Memory B cell (primary cell): ENCODE measurements around the gene PCSK2.
A peak's percentile ranks its signal among the peaks of the same experiment; 100 is the strongest.

Experiments
- ATAC-seq: fragments of 150-1000 bp; cut with Tn5 transposase; 2 replicates; pipeline ENCODE4 v1.10.0; 2021; ENCODE audit warnings: low read depth, mild to moderate bottlenecking, moderate library complexity
- DNase-seq, 2 donors: peaks; one replicate each; pipeline ENCODE4 v3.0.0; 2022; ENCODE audit warnings: low spot score in 2 of 2
- H3K27ac Mint-ChIP-seq: one replicate; pipeline ENCODE4 v1.8.0; 2022; ENCODE audit warnings: mild to moderate bottlenecking, moderate library complexity, mixed read lengths
- H3K27me3 Mint-ChIP-seq: one replicate; pipeline ENCODE4 v1.8.0; 2022; ENCODE audit warnings: mixed read lengths
- H3K36me3 Mint-ChIP-seq: one replicate; pipeline ENCODE4 v1.8.0; 2022; ENCODE audit warnings: mild to moderate bottlenecking, mixed read lengths
- H3K4me1 Mint-ChIP-seq: one replicate; pipeline ENCODE4 v1.8.0; 2022; ENCODE audit warnings: mixed read lengths
- H3K4me3 Mint-ChIP-seq: one replicate; pipeline ENCODE4 v1.8.0; 2022; ENCODE audit warnings: mild to moderate bottlenecking, moderate library complexity, mixed read lengths
- H3K9me3 Mint-ChIP-seq: one replicate; pipeline ENCODE4 v1.8.0; 2022; ENCODE audit warnings: mixed read lengths

PCSK2 gene

DNA sequence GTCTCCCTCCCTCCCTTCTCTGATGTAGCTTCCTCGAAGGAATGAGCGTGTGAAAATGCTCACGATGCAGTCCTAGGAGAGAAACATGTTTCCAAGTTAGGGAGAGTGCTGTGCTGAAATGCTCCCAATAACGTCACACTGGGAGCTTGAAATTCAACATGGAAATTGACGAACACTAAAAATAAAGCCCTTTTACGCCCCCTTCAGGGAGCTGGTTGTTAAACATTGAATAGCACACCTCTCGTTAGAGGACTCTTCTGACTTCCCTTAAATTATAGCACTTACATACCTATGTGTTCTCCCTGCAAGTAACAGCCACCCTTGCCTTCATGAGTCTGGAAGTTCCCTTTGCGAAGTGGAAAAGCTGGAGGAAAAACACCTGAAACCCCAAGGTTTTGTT is 215.7 kb downstream of the PCSK2 start:
- no peaks in the 10 kb centered on the region for H3K4me1 Mint-ChIP-seq
- peaks cover 7% of the 10 kb centered on the region for H3K9me3 Mint-ChIP-seq
- H3K27ac Mint-ChIP-seq, result no peak overlapping the region
- no peak overlapping the region for H3K4me3 Mint-ChIP-seq
- no peak for DNase-seq
- H3K27me3 Mint-ChIP-seq, result peaks cover 12% of the 10 kb centered on the region
- no peaks in the 10 kb centered on the region for H3K36me3 Mint-ChIP-seq
- no peak for ATAC-seq

DNA sequence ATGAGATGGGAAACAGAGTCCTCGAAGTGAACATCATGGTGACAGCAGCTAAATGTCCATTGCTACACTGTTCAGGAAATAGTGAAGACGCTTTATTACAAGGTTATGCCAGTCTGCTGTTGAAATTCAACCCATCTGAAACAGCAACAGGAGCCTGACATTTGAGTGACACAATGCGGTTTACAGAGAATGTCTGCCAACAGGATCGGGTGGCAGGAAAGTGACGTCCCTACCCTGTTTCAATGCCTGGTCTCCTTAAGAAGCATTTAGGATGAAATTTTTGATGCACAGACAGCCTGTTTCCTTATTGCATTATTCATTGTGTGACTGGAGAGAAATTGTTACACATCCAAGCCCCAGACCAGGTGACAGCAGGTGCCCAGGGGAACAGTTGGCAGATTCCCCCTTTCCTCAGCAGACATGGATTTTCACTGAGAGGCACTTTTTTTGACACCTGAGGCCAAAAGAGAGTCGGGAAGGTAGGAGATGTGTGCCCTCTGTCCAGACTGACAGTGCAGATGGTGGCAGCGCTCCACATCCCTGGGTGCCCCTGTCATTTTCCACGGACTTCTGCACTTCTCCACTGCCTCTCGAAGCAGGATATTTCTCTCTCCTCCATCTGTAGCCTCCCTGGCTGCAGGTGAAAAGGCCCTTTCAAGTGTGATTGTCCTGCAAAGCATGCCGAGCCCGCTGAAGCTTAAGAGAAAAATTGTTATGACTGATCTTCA is 216.5 kb downstream of the PCSK2 start:
- DNase-seq, result no peak
- Mint-ChIP-seq H3K27ac (no peak overlapping the region), H3K4me1 (no peaks in the 10 kb centered on the region), H3K27me3 (peaks cover 12% of the 10 kb centered on the region), H3K36me3 (no peaks in the 10 kb centered on the region), H3K4me3 (no peak overlapping the region), H3K9me3 (peaks cover 7% of the 10 kb centered on the region)
- no peak for ATAC-seq

DNA sequence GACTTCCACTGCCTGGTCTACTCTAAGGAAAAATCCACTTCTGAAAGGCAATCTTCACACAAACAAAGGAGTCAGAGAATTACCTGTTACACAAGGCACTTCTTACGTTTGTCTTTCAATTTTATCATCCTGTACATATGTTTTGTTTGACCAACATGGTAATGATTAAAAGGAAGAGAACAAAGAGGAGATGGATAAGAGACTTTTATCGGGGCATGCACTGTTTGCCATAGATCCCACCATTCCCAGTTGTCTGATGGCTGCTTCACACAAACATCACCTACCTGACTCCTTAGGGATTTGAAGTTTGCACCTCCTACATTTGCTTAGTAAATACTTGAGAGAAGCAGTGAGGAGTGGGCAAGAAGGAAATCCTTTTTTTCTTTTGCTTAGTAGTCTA is 217.3 kb downstream of the PCSK2 start:
- ATAC-seq (no peak), DNase-seq (no peak)
- Mint-ChIP-seq H3K36me3 (no peaks in the 10 kb centered on the region), H3K27ac (no peak overlapping the region), H3K27me3 (peaks cover 12% of the 10 kb centered on the region), H3K4me3 (no peak overlapping the region), H3K9me3 (peaks cover 7% of the 10 kb centered on the region), H3K4me1 (no peaks in the 10 kb centered on the region)

GRCh38 chr20:17445543-17445942 is 218.7 kb downstream of the PCSK2 start:
- peaks cover 7% of the 10 kb centered on the region for H3K9me3 Mint-ChIP-seq
- no peak for ATAC-seq
- DNase-seq, result no peak
- H3K27ac Mint-ChIP-seq, result no peak overlapping the region
- no peak overlapping the region for H3K4me3 Mint-ChIP-seq
- peaks cover 10% of the 10 kb centered on the region for H3K27me3 Mint-ChIP-seq
- no peaks in the 10 kb centered on the region for H3K36me3 Mint-ChIP-seq
- H3K4me1 Mint-ChIP-seq, result no peaks in the 10 kb centered on the region

GRCh38 chr20:17446171-17446570 is 219.3 kb downstream of the PCSK2 start:
- Mint-ChIP-seq H3K36me3 (no peaks in the 10 kb centered on the region), H3K4me3 (no peak overlapping the region), H3K27me3 (peaks cover 10% of the 10 kb centered on the region), H3K9me3 (peaks cover 7% of the 10 kb centered on the region), H3K27ac (no peak overlapping the region), H3K4me1 (no peaks in the 10 kb centered on the region)
- DNase-seq (no peak), ATAC-seq (no peak)

GRCh38 chr20:17448071-17448470 is 221.2 kb downstream of the PCSK2 start:
- no peak for ATAC-seq
- peaks cover 13% of the 10 kb centered on the region for H3K27me3 Mint-ChIP-seq
- DNase-seq, result no peak
- H3K4me1 Mint-ChIP-seq, result no peaks in the 10 kb centered on the region
- H3K4me3 Mint-ChIP-seq, result no peak overlapping the region
- no peaks in the 10 kb centered on the region for H3K36me3 Mint-ChIP-seq
- H3K9me3 Mint-ChIP-seq, result no peaks in the 10 kb centered on the region
- no peak overlapping the region for H3K27ac Mint-ChIP-seq

- no peaks in the 10 kb centered on the region for H3K9me3 Mint-ChIP-seq
- no peak overlapping the region for H3K27ac Mint-ChIP-seq
- no peak for ATAC-seq
- no peaks in the 10 kb centered on the region for H3K4me1 Mint-ChIP-seq
- H3K27me3 Mint-ChIP-seq, result peaks cover 13% of the 10 kb centered on the region
- H3K36me3 Mint-ChIP-seq, result no peaks in the 10 kb centered on the region
- DNase-seq, result no peak
- no peak overlapping the region for H3K4me3 Mint-ChIP-seq
These were observed 222.2 kb downstream of the PCSK2 start for GRCh38 chr20:17449031-17449430.

DNA sequence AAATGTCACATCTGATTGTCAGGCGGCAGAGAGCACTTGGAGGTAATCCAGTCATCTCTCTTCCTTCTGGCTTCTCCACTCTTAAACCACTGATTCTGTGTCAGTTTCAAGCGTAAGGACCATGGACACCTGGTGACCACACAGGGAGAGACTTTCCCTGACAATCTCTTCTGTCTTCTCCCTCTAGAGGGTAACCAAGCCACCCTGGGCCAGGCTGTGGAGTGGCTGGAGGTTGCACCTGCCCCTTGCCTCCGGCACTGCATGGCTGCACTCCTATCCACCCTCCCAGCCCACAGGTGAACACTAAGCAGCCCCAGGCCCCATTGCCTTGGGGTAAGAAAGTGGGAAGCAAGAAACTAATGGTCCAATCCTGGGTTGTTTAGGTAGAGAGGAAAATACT is 225.6 kb downstream of the PCSK2 start:
- H3K27ac Mint-ChIP-seq, result no peak overlapping the region
- no peaks in the 10 kb centered on the region for H3K9me3 Mint-ChIP-seq
- H3K36me3 Mint-ChIP-seq, result no peaks in the 10 kb centered on the region

DNA sequence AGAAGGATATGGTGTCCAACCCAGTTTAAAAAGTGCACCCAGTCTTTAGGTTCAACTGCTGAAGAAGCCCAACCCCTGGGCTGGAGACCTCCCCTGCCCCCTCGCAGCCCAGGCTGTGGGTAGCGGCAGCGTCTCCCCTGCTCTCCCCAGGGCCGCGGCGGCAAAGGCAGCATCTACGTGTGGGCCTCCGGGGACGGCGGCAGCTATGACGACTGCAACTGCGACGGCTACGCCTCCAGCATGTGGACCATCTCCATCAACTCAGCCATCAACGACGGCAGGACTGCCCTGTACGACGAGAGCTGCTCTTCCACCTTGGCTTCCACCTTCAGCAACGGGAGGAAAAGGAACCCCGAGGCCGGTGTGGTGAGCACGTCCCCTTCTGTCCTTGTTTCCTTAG is 226.8 kb downstream of the PCSK2 start:
- no peaks in the 10 kb centered on the region for H3K36me3 Mint-ChIP-seq
- H3K4me3 Mint-ChIP-seq, result no peak overlapping the region
- no peaks in the 10 kb centered on the region for H3K4me1 Mint-ChIP-seq
- DNase-seq (no peak), ATAC-seq (no peak)
- peaks cover 13% of the 10 kb centered on the region for H3K27me3 Mint-ChIP-seq
- H3K9me3 Mint-ChIP-seq, result no peaks in the 10 kb centered on the region
- no peak overlapping the region for H3K27ac Mint-ChIP-seq

More for the DNA sequence above, 225.6 kb downstream of the PCSK2 start:
- no peak for DNase-seq
- H3K27me3 Mint-ChIP-seq, result peaks cover 13% of the 10 kb centered on the region
- no peak for ATAC-seq
- H3K4me1 Mint-ChIP-seq, result no peaks in the 10 kb centered on the region
- no peak overlapping the region for H3K4me3 Mint-ChIP-seq

GRCh38 chr20:17456279-17456678 is 229.4 kb downstream of the PCSK2 start:
- no peak for ATAC-seq
- Mint-ChIP-seq H3K4me1 (peaks cover 3% of the 10 kb centered on the region), H3K4me3 (no peak overlapping the region), H3K36me3 (no peaks in the 10 kb centered on the region), H3K27ac (no peak overlapping the region), H3K9me3 (peaks cover 5% of the 10 kb centered on the region), H3K27me3 (peaks cover 12% of the 10 kb centered on the region)
- DNase-seq, result no peak

DNA sequence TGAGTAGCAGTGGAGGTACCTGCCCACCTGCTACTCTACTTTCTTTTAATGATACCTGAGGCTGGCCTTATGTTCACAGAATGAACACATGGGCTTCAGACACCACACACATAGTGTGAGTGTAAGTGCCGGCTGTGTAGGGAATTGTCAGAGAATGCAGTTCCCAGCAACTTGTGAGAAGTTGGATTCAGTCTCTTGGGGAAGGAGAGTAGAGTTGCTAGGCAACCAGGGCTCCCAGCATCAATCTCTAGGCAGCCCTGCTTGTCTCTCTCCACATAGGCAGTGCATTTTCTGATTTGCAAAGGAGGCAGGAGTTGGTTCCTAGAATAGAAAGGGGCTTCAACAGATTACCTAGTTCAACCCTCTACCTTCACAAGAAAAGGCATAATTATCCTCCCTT is 230.2 kb downstream of the PCSK2 start:
- ATAC-seq, result no peak
- H3K27ac Mint-ChIP-seq, result no peak overlapping the region
- no peaks in the 10 kb centered on the region for H3K36me3 Mint-ChIP-seq
- H3K27me3 Mint-ChIP-seq, result peaks cover 9% of the 10 kb centered on the region
- H3K4me3 Mint-ChIP-seq, result no peak overlapping the region
- no peak for DNase-seq
- H3K4me1 Mint-ChIP-seq, result peaks cover 3% of the 10 kb centered on the region
- peaks cover 5% of the 10 kb centered on the region for H3K9me3 Mint-ChIP-seq

- no peak overlapping the region for H3K27ac Mint-ChIP-seq
- H3K9me3 Mint-ChIP-seq, result peaks cover 5% of the 10 kb centered on the region
- H3K36me3 Mint-ChIP-seq, result no peaks in the 10 kb centered on the region
- no peak for DNase-seq
- H3K4me1 Mint-ChIP-seq, result peaks cover 3% of the 10 kb centered on the region
- no peak for ATAC-seq
- H3K4me3 Mint-ChIP-seq, result no peak overlapping the region
- peaks cover 6% of the 10 kb centered on the region for H3K27me3 Mint-ChIP-seq
These were observed 230.8 kb downstream of the PCSK2 start for GRCh38 chr20:17457588-17458190.

- no peak overlapping the region for H3K27ac Mint-ChIP-seq
These were observed 233.3 kb downstream of the PCSK2 start for GRCh38 chr20:17460119-17460518.

DNA sequence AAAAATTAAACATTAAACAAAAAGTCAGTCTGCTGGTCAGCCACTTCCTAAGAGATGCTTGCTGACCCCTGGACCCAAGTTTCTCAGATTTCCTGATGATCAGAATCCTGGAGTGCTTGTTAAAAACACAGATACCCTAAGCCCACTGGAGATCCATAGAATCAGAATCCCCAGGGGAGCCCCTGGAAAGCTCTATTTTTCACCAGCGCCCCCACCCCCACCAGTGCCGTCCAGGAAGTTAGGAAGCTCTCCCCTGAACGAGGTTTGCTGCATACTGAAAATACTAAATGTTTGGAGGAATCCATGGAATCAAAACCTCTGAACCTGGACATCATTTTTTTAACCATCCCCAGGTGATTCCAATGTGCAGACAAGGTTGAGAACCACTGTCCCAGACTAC is 235.1 kb downstream of the PCSK2 start:
- no peaks in the 10 kb centered on the region for H3K36me3 Mint-ChIP-seq
- peaks cover 5% of the 10 kb centered on the region for H3K9me3 Mint-ChIP-seq
- H3K27me3 Mint-ChIP-seq, result peaks cover 3% of the 10 kb centered on the region
- ATAC-seq (no peak), DNase-seq (no peak)
- H3K4me1 Mint-ChIP-seq, result peaks cover 3% of the 10 kb centered on the region
- no peak overlapping the region for H3K4me3 Mint-ChIP-seq
- H3K27ac Mint-ChIP-seq, result no peak overlapping the region

More at GRCh38 chr20:17460119-17460518, 233.3 kb downstream of the PCSK2 start:
- no peaks in the 10 kb centered on the region for H3K36me3 Mint-ChIP-seq
- peaks cover 3% of the 10 kb centered on the region for H3K4me1 Mint-ChIP-seq
- peaks cover 5% of the 10 kb centered on the region for H3K9me3 Mint-ChIP-seq
- DNase-seq (no peak), ATAC-seq (peak; percentile 54)
- H3K27me3 Mint-ChIP-seq, result peaks cover 4% of the 10 kb centered on the region
- no peak overlapping the region for H3K4me3 Mint-ChIP-seq

DNA sequence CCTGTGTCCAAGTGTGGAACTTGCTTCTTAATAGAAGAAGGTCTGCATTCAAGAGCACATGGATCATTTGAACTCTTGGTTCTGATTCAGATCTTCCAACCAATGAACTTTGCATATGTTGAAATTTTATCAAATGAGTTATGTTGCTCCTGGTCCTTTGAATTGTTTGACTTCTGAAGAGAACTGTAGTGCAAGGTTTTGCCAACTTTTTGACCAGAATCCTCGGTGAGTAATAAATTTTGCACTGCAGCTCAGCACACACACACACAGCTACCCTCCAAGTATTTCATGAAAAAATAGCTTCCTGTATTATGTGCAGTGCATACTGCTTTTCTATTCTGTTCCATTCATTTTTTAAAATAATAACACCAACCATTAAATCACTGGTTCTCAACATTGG is 236.9 kb downstream of the PCSK2 start:
- H3K9me3 Mint-ChIP-seq, result peaks cover 5% of the 10 kb centered on the region
- peaks cover 3% of the 10 kb centered on the region for H3K4me1 Mint-ChIP-seq
- no peak overlapping the region for H3K4me3 Mint-ChIP-seq
- peaks cover 5% of the 10 kb centered on the region for H3K27me3 Mint-ChIP-seq
- H3K27ac Mint-ChIP-seq, result no peak overlapping the region
- DNase-seq (no peak), ATAC-seq (no peak)
- H3K36me3 Mint-ChIP-seq, result no peaks in the 10 kb centered on the region
